Keratinocyte (primary cell): Measurements from ENCODE around the gene CNTNAP5.

ENCODE experiments used
- EZH2 ChIP-seq: IDR thresholded peaks from one replicate; pipeline ENCODE4 v1.6.1; 2012; ENCODE audit warnings: inconsistent platforms, mild to moderate bottlenecking, low read length, moderate library complexity
- TF ChIP-seq, protein P1 (sequence below), 3 experiments: IDR thresholded peaks in 1 of 3; conservative IDR thresholded peaks in 1 of 3; optimal IDR thresholded peaks in 1 of 3; 2 replicates in 2 of 3; 3 replicates in 1 of 3; pipeline versions ENCODE3 to v1.5.1; 2011; ENCODE audit warnings: low read length in 3 of 3, mild to moderate bottlenecking in 3 of 3, moderate library complexity in 2 of 3, control low read depth in 1 of 3, inconsistent platforms in 1 of 3; ENCODE audit not compliant: insufficient read depth in 2 of 3; ENCODE audit errors: extremely low read depth in 1 of 3

- TF ChIP-seq, protein P1, sequence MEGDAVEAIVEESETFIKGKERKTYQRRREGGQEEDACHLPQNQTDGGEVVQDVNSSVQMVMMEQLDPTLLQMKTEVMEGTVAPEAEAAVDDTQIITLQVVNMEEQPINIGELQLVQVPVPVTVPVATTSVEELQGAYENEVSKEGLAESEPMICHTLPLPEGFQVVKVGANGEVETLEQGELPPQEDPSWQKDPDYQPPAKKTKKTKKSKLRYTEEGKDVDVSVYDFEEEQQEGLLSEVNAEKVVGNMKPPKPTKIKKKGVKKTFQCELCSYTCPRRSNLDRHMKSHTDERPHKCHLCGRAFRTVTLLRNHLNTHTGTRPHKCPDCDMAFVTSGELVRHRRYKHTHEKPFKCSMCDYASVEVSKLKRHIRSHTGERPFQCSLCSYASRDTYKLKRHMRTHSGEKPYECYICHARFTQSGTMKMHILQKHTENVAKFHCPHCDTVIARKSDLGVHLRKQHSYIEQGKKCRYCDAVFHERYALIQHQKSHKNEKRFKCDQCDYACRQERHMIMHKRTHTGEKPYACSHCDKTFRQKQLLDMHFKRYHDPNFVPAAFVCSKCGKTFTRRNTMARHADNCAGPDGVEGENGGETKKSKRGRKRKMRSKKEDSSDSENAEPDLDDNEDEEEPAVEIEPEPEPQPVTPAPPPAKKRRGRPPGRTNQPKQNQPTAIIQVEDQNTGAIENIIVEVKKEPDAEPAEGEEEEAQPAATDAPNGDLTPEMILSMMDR (optimal IDR thresholded peaks at IDR 0.05 in 1 of 3, IDR thresholded peaks at IDR 0.05 in 1 of 3, conservative IDR thresholded peaks at IDR 0.05 in 1 of 3; ENCODE audit: extremely low read depth in 1 of 3, insufficient read depth in 2 of 3, low read length in 3 of 3), result no peak
- no peak for TF ChIP-seq EZH2
Observed at GRCh38 chr2:124824441-124824840, 799.4 kb downstream of the CNTNAP5 start.
